Activated CD4-positive, alpha-beta T cell treated with anti-CD3 and anti-CD28 coated beads, Interleukin-2, amount 50 U/mL, for 4 hours (primary cell): Measurements from ENCODE around the gene TPRA1.
"Not testable (repeated sequence)": the region's sequence is repeated elsewhere in the genome, so short reads cannot be mapped to it uniquely, and the experiment has no call there.

Source experiments
- DNase-seq, 2 experiments: peaks; one replicate each; pipeline ENCODE4 v3.0.0-alpha.2; 2020

Gene TPRA1

GRCh38 chr3:127535106-127535785, 55.3 kb downstream of the TPRA1 start:
- no peak for DNase-seq

GRCh38 chr3:127534564-127534963, 56.0 kb downstream of the TPRA1 start:
- no peak for DNase-seq

GRCh38 chr3:127534161-127534451, 56.4 kb downstream of the TPRA1 start:
- no peak for DNase-seq

GRCh38 chr3:127532561-127533203, 57.9 kb downstream of the TPRA1 start:
- no peak for DNase-seq

GRCh38 chr3:127531821-127532220, 58.7 kb downstream of the TPRA1 start:
- DNase-seq: no peak

- DNase-seq: not testable (repeated sequence)
Observed at GRCh38 chr3:127530863-127531262, 59.7 kb downstream of the TPRA1 start.

GRCh38 chr3:127529346-127530188, 61.0 kb downstream of the TPRA1 start:
- no peak for DNase-seq

- no peak for DNase-seq
Observed at GRCh38 chr3:127525373-127525772, 65.2 kb downstream of the TPRA1 start.

GRCh38 chr3:127524296-127524896, 66.1 kb downstream of the TPRA1 start:
- no peak for DNase-seq
